Breast epithelium (tissue), 4 donors: Measurements from ENCODE around the gene NLK. TPM values are rescaled to one million over a fixed set of nuclear protein-coding genes. Genes with fewer than 3 reads are reported as not detected.

Source experiments
- DNase-seq, 2 donors: peaks; one replicate each; pipeline ENCODE4 v3.0.0-alpha.2; 2019; ENCODE audit warnings: low spot score in 2 of 2
- H3K27ac ChIP-seq, 2 donors: fragments of 200-600 bp; sonication (generic) in 1 of 2; one replicate each; pipeline ENCODE4 v1.5.1; 2016 to 2019; ENCODE audit warnings: mild to moderate bottlenecking in 1 of 2
- H3K27me3 ChIP-seq, 2 donors: fragments of 200-600 bp; sonication (generic) in 1 of 2; one replicate each; pipeline versions ENCODE4 v1.5.1 to v1.6.0; 2017 to 2019; ENCODE audit warnings: control low read depth in 1 of 2, mild to moderate bottlenecking in 1 of 2
- H3K36me3 ChIP-seq: fragments of 200-600 bp; one replicate; pipeline ENCODE4 v1.5.1; 2019
- H3K4me1 ChIP-seq, 2 donors: fragments of 200-600 bp; sonication (generic); one replicate each; pipeline ENCODE4 v1.5.1; 2016 to 2019; ENCODE audit warnings: control low read depth in 1 of 2
- H3K4me3 ChIP-seq, 3 donors: fragments of 200-600 bp; sonication (generic); 1 replicate in 2 of 3; 2 replicates in 1 of 3; pipeline ENCODE4 v1.5.1; 2016 to 2019; ENCODE audit warnings: mild to moderate bottlenecking in 3 of 3, moderate library complexity in 2 of 3
- H3K9me3 ChIP-seq, 2 donors: fragments of 200-600 bp; sonication (generic) in 1 of 2; one replicate each; pipeline ENCODE4 v1.5.1; 2016 to 2019; ENCODE audit warnings: control low read depth in 1 of 2
- CTCF ChIP-seq, 3 donors: fragments of 450-650 bp; IDR thresholded peaks; one replicate each; pipeline ENCODE4 v1.5.1; 2016 to 2017; ENCODE audit warnings: antibody characterized with exemption in 3 of 3, mild to moderate bottlenecking in 3 of 3, moderate library complexity in 3 of 3
- POLR2A ChIP-seq: fragments of 450-650 bp; IDR thresholded peaks from one replicate; pipeline ENCODE4 v1.6.1; 2016; ENCODE audit warnings: antibody characterized with exemption, mild to moderate bottlenecking, moderate library complexity
- POLR2AphosphoS5 ChIP-seq, 3 donors: sonication (generic); formaldehyde crosslinking; IDR thresholded peaks; one replicate each; pipeline ENCODE4 v1.6.1; 2017; ENCODE audit warnings: antibody characterized with exemption in 3 of 3
- intact Hi-C: fragments of 100-400 bp; cut with DNase I; formaldehyde crosslinking; loops from one replicate; pipeline ENCODE4 v1.15.1; 2023; ENCODE audit warnings: low total_unique reads
- total RNA-seq, 3 donors: library from RNA; depleted of rRNA; stranded (reverse); fragments of >200 nt; gene quantifications; one replicate each; pipeline ENCODE4 v1.1.0, GENCODE V29; 2016

The NLK gene
- total RNA-seq, 3 donors from 2014 or later = 19.8 to 35.1 (median 27.5) TPM

- TF ChIP-seq CTCF (IDR thresholded peaks at IDR 0.05) (no peak), POLR2A (no peak), POLR2AphosphoS5 (IDR thresholded peaks at IDR 0.05) (no peak)
- DNase-seq = no peak
- no peaks in the 10 kb centered on the region for H3K4me1 ChIP-seq
These were observed 83.3 kb downstream of the NLK start for GRCh38 chr17:28125526-28126378.

GRCh38 chr17:28127196-28127595, 84.7 kb downstream of the NLK start:
- Histone ChIP-seq H3K4me1 (no peaks in the 10 kb centered on the region), H3K27ac (no peak overlapping the region), H3K27me3 (no peaks in the 10 kb centered on the region), H3K9me3 (no peaks in the 10 kb centered on the region), H3K36me3 (no peaks in the 10 kb centered on the region), H3K4me3 (no peak overlapping the region)
- TF ChIP-seq POLR2A = no peak
- TF ChIP-seq POLR2AphosphoS5 (IDR thresholded peaks at IDR 0.05) = no peak
- no peak for TF ChIP-seq CTCF (IDR thresholded peaks at IDR 0.05)
- DNase-seq = no peak
- intact Hi-C loops = no loop called here

More at GRCh38 chr17:28125526-28126378, 83.3 kb downstream of the NLK start:
- Histone ChIP-seq H3K4me3 (no peak overlapping the region), H3K9me3 (no peaks in the 10 kb centered on the region), H3K27ac (no peak overlapping the region), H3K36me3 (no peaks in the 10 kb centered on the region), H3K27me3 (no peaks in the 10 kb centered on the region)
- intact Hi-C loops = no loop called here

GRCh38 chr17:28128779-28129178, 86.3 kb downstream of the NLK start:
- no peak overlapping the region for H3K27ac ChIP-seq

GRCh38 chr17:28130472-28130871, 88.0 kb downstream of the NLK start:
- Histone ChIP-seq H3K36me3 (no peaks in the 10 kb centered on the region), H3K4me3 (no peak overlapping the region), H3K9me3 (no peaks in the 10 kb centered on the region), H3K27ac (no peak overlapping the region), H3K4me1 (no peaks in the 10 kb centered on the region), H3K27me3 (no peaks in the 10 kb centered on the region)
- intact Hi-C loops = loop anchor here (10.0 kb wide), 1 partner anchor 766 kb away; no protein-coding TSS in a partner anchor
- TF ChIP-seq POLR2AphosphoS5 (IDR thresholded peaks at IDR 0.05) = no peak
- TF ChIP-seq CTCF (IDR thresholded peaks at IDR 0.05) = no peak
- no peak for TF ChIP-seq POLR2A
- no peak for DNase-seq

More at GRCh38 chr17:28128779-28129178, 86.3 kb downstream of the NLK start:
- H3K9me3 ChIP-seq = no peaks in the 10 kb centered on the region
- no peak overlapping the region for H3K4me3 ChIP-seq
- DNase-seq = no peak
- H3K36me3 ChIP-seq = no peaks in the 10 kb centered on the region
- H3K4me1 ChIP-seq = no peaks in the 10 kb centered on the region
- TF ChIP-seq CTCF (IDR thresholded peaks at IDR 0.05) (no peak), POLR2A (no peak), POLR2AphosphoS5 (IDR thresholded peaks at IDR 0.05) (no peak)
- no peaks in the 10 kb centered on the region for H3K27me3 ChIP-seq
- intact Hi-C loops = no loop called here

GRCh38 chr17:28131599-28131998, 89.1 kb downstream of the NLK start:
- no peak overlapping the region for H3K4me3 ChIP-seq

More at GRCh38 chr17:28131599-28131998, 89.1 kb downstream of the NLK start:
- no peak for TF ChIP-seq POLR2A
- TF ChIP-seq POLR2AphosphoS5 (IDR thresholded peaks at IDR 0.05) = no peak
- no peak for TF ChIP-seq CTCF (IDR thresholded peaks at IDR 0.05)
- Histone ChIP-seq H3K27ac (no peak overlapping the region), H3K4me1 (no peaks in the 10 kb centered on the region), H3K9me3 (no peaks in the 10 kb centered on the region), H3K36me3 (no peaks in the 10 kb centered on the region), H3K27me3 (no peaks in the 10 kb centered on the region)
- intact Hi-C loops = loop anchor here (10.0 kb wide), 1 partner anchor 767 kb away; no protein-coding TSS in a partner anchor
- DNase-seq = no peak
